ENCODE data around the gene LACRT. TPM values are rescaled to one million over a fixed set of nuclear protein-coding genes. Genes with fewer than 3 reads are reported as not detected.

Gene LACRT
- total RNA-seq, 1 donor from 2014 or later, result not detected

DNA sequence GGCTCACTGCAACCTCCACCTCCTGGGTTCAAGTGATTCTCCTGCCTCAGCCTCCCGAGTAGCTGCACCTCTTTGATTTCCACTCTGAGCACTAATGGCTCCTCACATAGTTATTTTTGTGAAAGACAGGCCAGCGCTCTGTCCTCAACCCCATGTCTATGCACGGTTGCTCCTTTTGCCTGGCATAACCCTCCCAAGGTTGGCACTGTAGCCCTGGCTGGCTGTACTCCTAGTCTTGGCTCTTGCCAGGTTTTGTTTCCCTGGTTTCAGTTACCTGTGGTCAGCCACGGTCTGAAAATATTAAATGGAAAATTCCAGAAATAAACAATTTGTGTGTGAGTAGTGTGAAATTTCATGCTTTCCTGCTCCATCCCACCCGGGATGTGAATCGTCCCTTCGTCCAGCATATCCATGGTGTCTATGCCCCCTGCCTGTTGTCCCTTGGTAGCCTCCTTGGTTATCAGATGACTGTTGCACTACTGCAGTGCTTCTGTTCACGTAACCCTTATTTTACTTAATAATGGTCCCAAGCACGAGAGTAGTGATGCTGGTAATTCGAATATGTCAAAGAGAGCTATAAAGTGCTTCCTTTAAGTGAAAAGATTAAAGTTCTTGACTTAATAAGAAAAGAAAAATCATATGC lies 25.7 kb upstream of the LACRT start:
- Mint-ChIP-seq H3K27me3 (peaks cover 26% of the 10 kb centered on the region), H3K4me1 (ENCODE audit: low read depth) (peaks cover 13% of the 10 kb centered on the region), H3K27ac (no peak overlapping the region), H3K36me3 (ENCODE audit: insufficient read depth) (no peaks in the 10 kb centered on the region), H3K9me3 (ENCODE audit: low read depth) (no peaks in the 10 kb centered on the region), H3K4me3 (ENCODE audit: low read depth) (no peak overlapping the region)
- no peak for DNase-seq (ENCODE audit: low spot score, unreplicated experiment)
- TF ChIP-seq, protein P1, sequence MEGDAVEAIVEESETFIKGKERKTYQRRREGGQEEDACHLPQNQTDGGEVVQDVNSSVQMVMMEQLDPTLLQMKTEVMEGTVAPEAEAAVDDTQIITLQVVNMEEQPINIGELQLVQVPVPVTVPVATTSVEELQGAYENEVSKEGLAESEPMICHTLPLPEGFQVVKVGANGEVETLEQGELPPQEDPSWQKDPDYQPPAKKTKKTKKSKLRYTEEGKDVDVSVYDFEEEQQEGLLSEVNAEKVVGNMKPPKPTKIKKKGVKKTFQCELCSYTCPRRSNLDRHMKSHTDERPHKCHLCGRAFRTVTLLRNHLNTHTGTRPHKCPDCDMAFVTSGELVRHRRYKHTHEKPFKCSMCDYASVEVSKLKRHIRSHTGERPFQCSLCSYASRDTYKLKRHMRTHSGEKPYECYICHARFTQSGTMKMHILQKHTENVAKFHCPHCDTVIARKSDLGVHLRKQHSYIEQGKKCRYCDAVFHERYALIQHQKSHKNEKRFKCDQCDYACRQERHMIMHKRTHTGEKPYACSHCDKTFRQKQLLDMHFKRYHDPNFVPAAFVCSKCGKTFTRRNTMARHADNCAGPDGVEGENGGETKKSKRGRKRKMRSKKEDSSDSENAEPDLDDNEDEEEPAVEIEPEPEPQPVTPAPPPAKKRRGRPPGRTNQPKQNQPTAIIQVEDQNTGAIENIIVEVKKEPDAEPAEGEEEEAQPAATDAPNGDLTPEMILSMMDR (IDR thresholded peaks at IDR 0.05; ENCODE audit: unreplicated experiment), result no peak

DNA sequence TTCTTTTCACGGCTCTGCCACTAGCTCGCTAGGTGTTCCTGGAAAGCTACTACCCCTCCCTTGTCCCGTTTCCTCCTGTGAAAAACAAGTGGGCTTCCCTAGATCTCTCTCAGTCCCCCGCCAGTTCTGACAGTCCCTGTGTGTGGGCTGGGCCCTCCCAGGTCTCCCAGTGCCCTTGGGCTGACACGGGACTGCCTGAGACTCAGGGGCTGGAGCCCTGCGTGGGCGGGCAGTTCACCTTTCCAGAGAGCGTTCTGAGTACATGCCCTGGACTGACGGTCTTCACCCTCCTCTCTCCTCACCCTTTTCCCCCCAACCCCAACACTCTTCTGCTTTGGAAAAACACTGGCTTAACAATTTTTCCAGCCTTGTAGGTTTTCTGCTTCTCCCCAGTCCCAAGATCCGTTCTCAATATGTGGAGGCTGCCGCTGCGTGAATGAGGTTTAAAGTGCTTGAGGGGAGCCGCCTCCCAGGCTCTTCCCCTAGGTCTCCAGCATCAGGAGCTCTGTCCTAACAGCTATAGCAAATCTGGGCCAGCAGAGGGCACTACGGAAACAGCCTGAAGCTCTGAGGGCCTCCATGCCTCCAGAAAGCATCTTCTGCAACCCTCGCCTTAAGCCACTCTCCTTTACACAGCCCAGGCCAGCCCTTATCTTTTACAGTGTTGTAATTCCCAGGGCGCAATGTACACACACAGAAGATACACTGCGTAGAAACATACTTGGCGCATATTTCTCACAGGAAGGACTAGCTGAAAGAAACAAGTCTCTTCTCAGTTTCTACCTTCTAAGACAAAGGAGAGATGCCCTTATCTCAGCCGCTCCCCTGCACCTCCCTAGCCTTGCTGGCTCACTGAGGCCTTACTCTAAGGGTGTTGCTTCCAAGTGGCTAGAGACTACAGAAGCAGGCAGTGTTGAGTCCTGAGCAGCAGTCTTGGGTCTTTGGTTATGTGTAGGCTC lies 23.9 kb upstream of the LACRT start:
- no peaks in the 10 kb centered on the region for H3K9me3 Mint-ChIP-seq (ENCODE audit: low read depth)
- no peak overlapping the region for H3K4me3 Mint-ChIP-seq (ENCODE audit: low read depth)
- peak; percentile 43 for DNase-seq (ENCODE audit: low spot score, unreplicated experiment)
- TF ChIP-seq, protein P1 (IDR thresholded peaks at IDR 0.05; ENCODE audit: unreplicated experiment), result peak; percentile 79
- H3K27ac Mint-ChIP-seq, result no peak overlapping the region
- peaks cover 11% of the 10 kb centered on the region for H3K4me1 Mint-ChIP-seq (ENCODE audit: low read depth)
- H3K27me3 Mint-ChIP-seq, result peaks cover 36% of the 10 kb centered on the region
- no peaks in the 10 kb centered on the region for H3K36me3 Mint-ChIP-seq (ENCODE audit: insufficient read depth)

DNA sequence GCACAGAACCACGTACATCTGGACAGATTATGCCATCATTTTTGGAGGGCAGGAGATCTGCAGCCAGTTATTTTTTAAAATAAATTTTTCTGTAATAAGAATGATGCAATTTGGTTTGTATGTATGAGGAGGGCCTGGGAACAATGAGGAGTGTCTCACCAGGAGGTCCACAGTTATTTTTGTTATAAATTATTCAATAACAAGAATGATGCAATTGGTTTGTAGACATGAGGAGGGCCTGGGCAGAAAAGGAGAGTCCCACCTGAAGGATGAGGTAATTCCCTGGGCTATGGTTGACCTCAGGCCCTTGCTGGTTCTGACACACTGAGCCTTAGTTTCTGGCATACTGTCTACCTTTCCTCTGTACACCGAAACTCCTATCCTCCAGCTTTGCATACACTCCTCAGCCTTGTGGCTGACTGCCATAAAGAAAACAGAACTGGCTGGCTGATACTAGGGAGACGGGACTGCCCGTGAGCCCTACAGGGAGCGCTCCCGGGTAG lies 22.5 kb upstream of the LACRT start:
- Mint-ChIP-seq H3K27ac (no peak overlapping the region), H3K9me3 (ENCODE audit: low read depth) (no peaks in the 10 kb centered on the region), H3K36me3 (ENCODE audit: insufficient read depth) (no peaks in the 10 kb centered on the region), H3K4me1 (ENCODE audit: low read depth) (peaks cover 11% of the 10 kb centered on the region), H3K4me3 (ENCODE audit: low read depth) (no peak overlapping the region), H3K27me3 (peaks cover 47% of the 10 kb centered on the region)
- TF ChIP-seq, protein P1 (IDR thresholded peaks at IDR 0.05; ENCODE audit: unreplicated experiment), result no peak
- DNase-seq (ENCODE audit: low spot score, unreplicated experiment), result no peak

DNA sequence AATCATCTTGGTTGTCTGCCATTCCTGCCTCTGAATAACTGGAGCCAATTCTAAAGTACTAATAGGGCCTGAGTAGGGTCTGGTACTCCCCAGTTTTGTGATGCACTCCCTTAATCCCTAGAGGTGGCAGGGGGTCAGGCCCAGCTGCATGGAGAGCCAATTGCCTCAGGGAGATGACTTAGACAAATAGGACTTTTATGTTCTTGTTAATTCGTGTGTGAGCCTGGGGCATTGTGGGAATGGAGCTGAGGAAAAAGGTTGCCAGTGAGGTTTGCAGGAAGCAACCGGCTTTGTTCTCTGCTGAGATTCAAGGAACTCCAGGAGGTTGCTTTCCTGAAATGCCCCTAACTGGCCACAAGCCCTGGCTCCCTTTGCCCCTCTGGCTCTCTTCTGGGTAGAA lies 20.2 kb upstream of the LACRT start:
- no peak for DNase-seq (ENCODE audit: low spot score, unreplicated experiment)
- Mint-ChIP-seq H3K4me1 (ENCODE audit: low read depth) (peaks cover 11% of the 10 kb centered on the region), H3K36me3 (ENCODE audit: insufficient read depth) (no peaks in the 10 kb centered on the region), H3K27ac (no peak overlapping the region), H3K27me3 (peaks cover 44% of the 10 kb centered on the region), H3K4me3 (ENCODE audit: low read depth) (no peak overlapping the region), H3K9me3 (ENCODE audit: low read depth) (no peaks in the 10 kb centered on the region)
- TF ChIP-seq, protein P1 (IDR thresholded peaks at IDR 0.05; ENCODE audit: unreplicated experiment), result no peak

DNA sequence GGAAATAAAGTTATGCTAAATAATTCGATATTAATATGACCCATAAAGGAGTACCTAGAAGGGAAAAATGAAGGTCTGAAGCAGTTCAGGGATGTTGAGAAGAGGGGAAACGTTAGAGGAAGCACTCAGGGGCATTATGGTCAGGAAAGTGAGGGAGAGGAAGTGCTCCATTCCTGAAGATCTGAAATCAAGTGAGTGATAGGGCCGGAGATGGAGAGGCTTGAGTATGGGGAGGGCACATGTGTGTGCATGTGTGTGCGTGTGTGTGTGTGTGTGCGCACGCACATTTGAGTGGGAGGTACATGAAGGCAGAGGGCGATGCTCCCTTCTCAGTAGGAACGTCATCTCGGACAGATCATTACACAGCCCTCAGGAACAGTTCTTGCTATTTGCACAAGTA lies 18.3 kb upstream of the LACRT start:
- Mint-ChIP-seq H3K9me3 (ENCODE audit: low read depth) (no peaks in the 10 kb centered on the region), H3K27me3 (peaks cover 33% of the 10 kb centered on the region), H3K27ac (no peak overlapping the region), H3K4me3 (ENCODE audit: low read depth) (no peak overlapping the region), H3K4me1 (ENCODE audit: low read depth) (peaks cover 9% of the 10 kb centered on the region), H3K36me3 (ENCODE audit: insufficient read depth) (no peaks in the 10 kb centered on the region)
- no peak for DNase-seq (ENCODE audit: low spot score, unreplicated experiment)
- TF ChIP-seq, protein P1 (IDR thresholded peaks at IDR 0.05; ENCODE audit: unreplicated experiment), result no peak
